HG03521 (cell line): Measurements from ENCODE around the gene SLAMF7.

Experiments used
- ATAC-seq: cut with Tn5 transposase; IDR thresholded peaks from one replicate; pipeline ENCODE4 v1.9.1; 2021; ENCODE audit warnings: mild to moderate bottlenecking, moderate library complexity; ENCODE audit not compliant: unreplicated experiment

The SLAMF7 gene

GRCh38 chr1:160744199-160744851 is 5.3 kb downstream of the SLAMF7 start:
- ATAC-seq = no peak

- no peak for ATAC-seq
Measured at GRCh38 chr1:160744852-160745520, 5.9 kb downstream of the SLAMF7 start.

- ATAC-seq = no peak
Measured at GRCh38 chr1:160745551-160745950, 6.5 kb downstream of the SLAMF7 start.

GRCh38 chr1:160746836-160747500 is 7.9 kb downstream of the SLAMF7 start:
- no peak for ATAC-seq

- ATAC-seq = no peak
Measured at GRCh38 chr1:160747717-160748116, 8.7 kb downstream of the SLAMF7 start.

- no peak for ATAC-seq
Measured at GRCh38 chr1:160748181-160748877, 9.3 kb downstream of the SLAMF7 start.

GRCh38 chr1:160748878-160749269 is 9.8 kb downstream of the SLAMF7 start:
- ATAC-seq = no peak

- no peak for ATAC-seq
Measured at GRCh38 chr1:160750608-160751007, 11.6 kb downstream of the SLAMF7 start.

GRCh38 chr1:160752406-160752805 is 13.4 kb downstream of the SLAMF7 start:
- no peak for ATAC-seq

GRCh38 chr1:160752924-160753323 is 13.9 kb downstream of the SLAMF7 start:
- no peak for ATAC-seq

GRCh38 chr1:160753594-160753993 is 14.5 kb downstream of the SLAMF7 start:
- ATAC-seq = no peak

- ATAC-seq = no peak
Measured at GRCh38 chr1:160755461-160755860, 16.4 kb downstream of the SLAMF7 start.

- ATAC-seq = peak; percentile 58
Measured at GRCh38 chr1:160755911-160756848, 17.1 kb downstream of the SLAMF7 start.

- ATAC-seq = no peak
Measured at GRCh38 chr1:160756849-160757201, 17.8 kb downstream of the SLAMF7 start.

- no peak for ATAC-seq
Measured at GRCh38 chr1:160758521-160758920, 19.5 kb downstream of the SLAMF7 start.

GRCh38 chr1:160759740-160760139 is 20.7 kb downstream of the SLAMF7 start:
- ATAC-seq = no peak

- ATAC-seq = no peak
Measured at GRCh38 chr1:160761046-160761445, 22.0 kb downstream of the SLAMF7 start.

- no peak for ATAC-seq
Measured at GRCh38 chr1:160761886-160762285, 22.8 kb downstream of the SLAMF7 start.

GRCh38 chr1:160763993-160764392 is 24.9 kb downstream of the SLAMF7 start:
- ATAC-seq = no peak
